Measurements from ENCODE around the gene ECHS1. TPM values are rescaled to one million over a fixed set of nuclear protein-coding genes. Genes with fewer than 3 reads are reported as not detected.

The ECHS1 gene
- polyA plus RNA-seq, 2 of the 4 experiments (the other 2 are of a cell fraction) = 66.7 to 133 TPM

DNA sequence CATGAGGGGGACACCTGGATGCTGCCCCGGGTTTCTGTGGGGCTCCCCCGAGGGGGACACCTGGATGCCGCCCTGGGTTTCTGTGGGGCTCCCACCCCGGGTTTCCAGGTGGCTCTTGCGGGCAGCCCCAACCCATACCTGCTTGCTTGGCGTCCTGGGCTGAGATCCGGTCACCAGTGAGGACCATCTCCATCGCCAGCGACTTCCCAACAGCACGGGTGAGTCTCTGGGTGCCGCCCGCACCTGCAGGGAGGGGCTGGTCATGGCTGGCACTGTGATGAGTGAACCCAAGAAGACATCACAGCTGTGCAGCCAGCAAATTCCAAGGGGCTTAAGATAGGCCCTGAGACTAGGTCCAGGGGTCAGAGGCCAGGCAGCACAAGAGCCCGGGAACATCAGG lies 6.4 kb downstream of the ECHS1 start:
- H3K9me3 ChIP-seq = no peaks in the 10 kb centered on the region
- no peak overlapping the region for H3K4me2 ChIP-seq
- 94% methylated on average over 10 of the region's 13 CpGs for WGBS (ENCODE audit: missing lambda C conversion rate)
- ChIA-PET POLR2A (no interaction called here), CTCF (interaction anchor here (3.9 kb wide), 1 partner anchor 37 kb away, joined by 15 read pairs; no protein-coding TSS in a partner anchor)
- H3K4me3 ChIP-seq = no peak overlapping the region
- H3K4me1 ChIP-seq = peaks cover 1% of the 10 kb centered on the region; the same call in 2 of the 3 replicates
- ATAC-seq (no peak), FAIRE-seq (no peak), DNase-seq (ENCODE audit: low read depth in 1 of 2, low spot score in 1 of 2) (no peak)
- no peak for TF ChIP-seq TFCP2L1 (CRISPR knock-in tag; IDR thresholded peaks at IDR 0.05)
- TF ChIP-seq CEBPB (IDR thresholded peaks at IDR 0.05) = no peak
- TF ChIP-seq MYC (IDR thresholded peaks at IDR 0.05; ENCODE audit: borderline replicate concordance, low read length) = no peak
- H3K27ac ChIP-seq = no peak overlapping the region

DNA sequence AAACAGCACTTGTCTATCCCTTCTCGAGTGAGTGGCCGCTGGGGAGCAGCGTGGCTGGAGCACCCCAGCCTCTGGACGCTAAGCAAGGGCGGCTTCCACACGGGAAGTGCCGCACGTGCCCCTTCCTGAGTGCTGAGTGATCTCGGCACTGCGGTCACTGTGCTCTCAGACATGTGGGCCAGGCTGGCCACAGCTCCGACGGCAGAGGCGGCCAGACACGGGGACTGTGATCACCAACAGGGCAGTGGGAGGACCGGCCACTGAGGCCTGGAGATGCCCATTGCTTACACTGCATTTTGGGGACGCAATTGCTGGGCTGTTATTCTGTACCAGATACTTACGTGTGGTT lies 7.0 kb downstream of the ECHS1 start:
- ATAC-seq (no peak), FAIRE-seq (no peak), DNase-seq (ENCODE audit: low read depth in 1 of 2, low spot score in 1 of 2) (no peak)
- TF ChIP-seq CEBPB (IDR thresholded peaks at IDR 0.05) = no peak
- no peak for TF ChIP-seq EHF (CRISPR knock-in tag; IDR thresholded peaks at IDR 0.05)
- no peak for TF ChIP-seq ZSCAN20 (CRISPR knock-in tag; IDR thresholded peaks at IDR 0.05)
- no peak for TF ChIP-seq KDM1A (IDR thresholded peaks at IDR 0.05; ENCODE audit: low read depth)
- TF ChIP-seq HOXB13 (CRISPR knock-in tag; IDR thresholded peaks at IDR 0.05; ENCODE audit: low read depth) = no peak
- no peak for TF ChIP-seq RFX5 (IDR thresholded peaks at IDR 0.05)
- no peak for TF ChIP-seq MYC (IDR thresholded peaks at IDR 0.05; ENCODE audit: borderline replicate concordance, low read length)
- TF ChIP-seq, protein P1, sequence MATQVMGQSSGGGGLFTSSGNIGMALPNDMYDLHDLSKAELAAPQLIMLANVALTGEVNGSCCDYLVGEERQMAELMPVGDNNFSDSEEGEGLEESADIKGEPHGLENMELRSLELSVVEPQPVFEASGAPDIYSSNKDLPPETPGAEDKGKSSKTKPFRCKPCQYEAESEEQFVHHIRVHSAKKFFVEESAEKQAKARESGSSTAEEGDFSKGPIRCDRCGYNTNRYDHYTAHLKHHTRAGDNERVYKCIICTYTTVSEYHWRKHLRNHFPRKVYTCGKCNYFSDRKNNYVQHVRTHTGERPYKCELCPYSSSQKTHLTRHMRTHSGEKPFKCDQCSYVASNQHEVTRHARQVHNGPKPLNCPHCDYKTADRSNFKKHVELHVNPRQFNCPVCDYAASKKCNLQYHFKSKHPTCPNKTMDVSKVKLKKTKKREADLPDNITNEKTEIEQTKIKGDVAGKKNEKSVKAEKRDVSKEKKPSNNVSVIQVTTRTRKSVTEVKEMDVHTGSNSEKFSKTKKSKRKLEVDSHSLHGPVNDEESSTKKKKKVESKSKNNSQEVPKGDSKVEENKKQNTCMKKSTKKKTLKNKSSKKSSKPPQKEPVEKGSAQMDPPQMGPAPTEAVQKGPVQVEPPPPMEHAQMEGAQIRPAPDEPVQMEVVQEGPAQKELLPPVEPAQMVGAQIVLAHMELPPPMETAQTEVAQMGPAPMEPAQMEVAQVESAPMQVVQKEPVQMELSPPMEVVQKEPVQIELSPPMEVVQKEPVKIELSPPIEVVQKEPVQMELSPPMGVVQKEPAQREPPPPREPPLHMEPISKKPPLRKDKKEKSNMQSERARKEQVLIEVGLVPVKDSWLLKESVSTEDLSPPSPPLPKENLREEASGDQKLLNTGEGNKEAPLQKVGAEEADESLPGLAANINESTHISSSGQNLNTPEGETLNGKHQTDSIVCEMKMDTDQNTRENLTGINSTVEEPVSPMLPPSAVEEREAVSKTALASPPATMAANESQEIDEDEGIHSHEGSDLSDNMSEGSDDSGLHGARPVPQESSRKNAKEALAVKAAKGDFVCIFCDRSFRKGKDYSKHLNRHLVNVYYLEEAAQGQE (IDR thresholded peaks at IDR 0.05) = no peak
- CTCF ChIA-PET = interaction anchor here (1.1 to 3.9 kb wide), 2 partner anchors 37 to 52 kb away, joined by 3 to 15 read pairs; no protein-coding TSS in a partner anchor
- Histone ChIP-seq H3K27ac (no peak overlapping the region), H3K4me1 (no peaks in the 10 kb centered on the region), H3K9me3 (no peaks in the 10 kb centered on the region), H3K4me2 (no peak overlapping the region), H3K4me3 (no peak overlapping the region)
- POLR2A ChIA-PET = no interaction called here
- 84% methylated on average over 17 of the region's 17 CpGs for WGBS (ENCODE audit: missing lambda C conversion rate)

DNA sequence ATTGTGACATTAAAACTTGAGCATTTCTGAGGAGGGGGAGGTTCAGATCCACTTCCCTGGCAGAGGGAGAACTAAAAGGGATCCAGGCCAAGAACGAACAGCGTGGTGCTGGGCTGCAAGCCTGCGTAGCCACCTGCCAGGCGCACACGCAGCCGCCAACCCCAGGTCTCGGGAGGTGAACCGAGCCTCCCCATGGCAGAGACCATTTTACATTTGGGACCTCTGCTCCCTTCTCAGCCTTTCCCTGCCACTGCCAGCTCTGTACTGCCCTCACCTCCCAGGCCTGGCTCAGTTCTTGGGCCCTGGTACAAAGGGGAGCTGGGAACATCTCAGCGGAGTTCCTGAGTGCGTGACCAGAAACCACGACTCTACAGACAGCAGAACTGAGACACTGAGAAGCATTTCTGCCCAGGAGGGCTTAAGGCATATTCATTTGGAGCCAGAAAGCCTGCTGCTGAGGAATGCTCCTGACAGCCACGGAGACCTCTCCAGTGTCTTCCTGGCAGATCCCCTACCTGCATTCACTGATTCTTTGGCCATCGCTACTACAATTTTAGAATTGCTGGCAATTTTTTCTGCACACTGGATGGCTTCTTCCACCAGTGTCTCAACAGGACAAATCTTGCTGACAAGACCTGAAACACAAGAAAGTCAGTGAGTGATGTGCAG lies 7.6 kb downstream of the ECHS1 start:
- WGBS (ENCODE audit: missing lambda C conversion rate) = 87% methylated on average over 13 of the region's 13 CpGs
- ChIA-PET CTCF (interaction anchor here (1.1 to 3.9 kb wide), 4 partner anchors 14 to 51 kb away, joined by 3 to 15 read pairs (median 4); no protein-coding TSS in a partner anchor), POLR2A (no interaction called here)
- no peak for DNase-seq (ENCODE audit: low read depth in 1 of 2, low spot score in 1 of 2)
- Histone ChIP-seq H3K4me1 (no peaks in the 10 kb centered on the region), H3K9me3 (no peaks in the 10 kb centered on the region), H3K27ac (no peak overlapping the region), H3K4me3 (no peak overlapping the region), H3K4me2 (no peak overlapping the region)
- FAIRE-seq = no peak
- TF ChIP-seq CHD2 (IDR thresholded peaks at IDR 0.05; ENCODE audit: low read length, partially characterized antibody) (no peak), HDAC2 (IDR thresholded peaks at IDR 0.05) (no peak), GATA3 (IDR thresholded peaks at IDR 0.05; ENCODE audit: borderline replicate concordance) (no peak), POLR2A (IDR thresholded peaks at IDR 0.05; ENCODE audit: low read length) (no peak), CHD4 (IDR thresholded peaks at IDR 0.05; ENCODE audit: borderline replicate concordance) (no peak), MYC (IDR thresholded peaks at IDR 0.05; ENCODE audit: borderline replicate concordance, low read length) (no peak), RAD21 (conservative IDR thresholded peaks at IDR 0.05 in 1 of 2, IDR thresholded peaks at IDR 0.05 in 1 of 2) (no peak), NFE2L2 (conservative IDR thresholded peaks at IDR 0.05; ENCODE audit: low read length) (no peak), EHF (CRISPR knock-in tag; IDR thresholded peaks at IDR 0.05) (no peak), MAFK (IDR thresholded peaks at IDR 0.05; ENCODE audit: partially characterized antibody) (no peak)
- ATAC-seq = no peak
